ENCODE results near the gene TIGAR.

DNA sequence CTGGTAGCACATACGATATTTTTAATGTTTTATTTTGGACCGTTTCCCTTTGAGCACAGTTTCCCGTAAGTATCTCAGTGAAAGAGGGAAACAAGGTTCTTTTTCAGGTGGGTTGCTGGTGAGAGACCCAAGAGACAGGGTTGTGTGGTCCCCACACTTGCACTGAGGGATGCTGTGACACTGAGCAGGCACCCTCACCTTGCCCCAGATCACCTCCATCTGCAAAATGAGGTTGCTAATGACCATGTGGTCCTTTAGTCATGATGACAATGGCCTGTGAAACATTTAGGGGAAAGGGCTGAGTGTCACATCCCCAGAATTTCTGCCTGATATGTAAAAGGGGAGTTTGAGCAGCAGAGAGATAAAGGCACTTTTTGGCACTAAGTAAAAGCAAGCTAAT is 43.2 kb upstream of the TIGAR start:
- TF ChIP-seq, protein P1, sequence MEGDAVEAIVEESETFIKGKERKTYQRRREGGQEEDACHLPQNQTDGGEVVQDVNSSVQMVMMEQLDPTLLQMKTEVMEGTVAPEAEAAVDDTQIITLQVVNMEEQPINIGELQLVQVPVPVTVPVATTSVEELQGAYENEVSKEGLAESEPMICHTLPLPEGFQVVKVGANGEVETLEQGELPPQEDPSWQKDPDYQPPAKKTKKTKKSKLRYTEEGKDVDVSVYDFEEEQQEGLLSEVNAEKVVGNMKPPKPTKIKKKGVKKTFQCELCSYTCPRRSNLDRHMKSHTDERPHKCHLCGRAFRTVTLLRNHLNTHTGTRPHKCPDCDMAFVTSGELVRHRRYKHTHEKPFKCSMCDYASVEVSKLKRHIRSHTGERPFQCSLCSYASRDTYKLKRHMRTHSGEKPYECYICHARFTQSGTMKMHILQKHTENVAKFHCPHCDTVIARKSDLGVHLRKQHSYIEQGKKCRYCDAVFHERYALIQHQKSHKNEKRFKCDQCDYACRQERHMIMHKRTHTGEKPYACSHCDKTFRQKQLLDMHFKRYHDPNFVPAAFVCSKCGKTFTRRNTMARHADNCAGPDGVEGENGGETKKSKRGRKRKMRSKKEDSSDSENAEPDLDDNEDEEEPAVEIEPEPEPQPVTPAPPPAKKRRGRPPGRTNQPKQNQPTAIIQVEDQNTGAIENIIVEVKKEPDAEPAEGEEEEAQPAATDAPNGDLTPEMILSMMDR (IDR thresholded peaks at IDR 0.05; ENCODE audit: borderline replicate concordance, extremely low read depth, low read length, poor library complexity, severe bottlenecking), result no peak
- TF ChIP-seq EZH2 (IDR thresholded peaks at IDR 0.05; ENCODE audit: borderline replicate concordance, low read depth, low read length, severe bottlenecking), result no peak
